Measurements from ENCODE around the gene TRRAP. TPM values are rescaled to one million over a fixed set of nuclear protein-coding genes. Genes with fewer than 3 reads are reported as not detected.

Gene TRRAP
- total RNA-seq, 1 donor from 2014 or later: 30.9 TPM

GRCh38 chr7:98982686-98983085, 104.4 kb downstream of the TRRAP start:
- no peak for DNase-seq (ENCODE audit: low spot score)

GRCh38 chr7:98984126-98984525, 105.8 kb downstream of the TRRAP start:
- peak; percentile 65 for DNase-seq (ENCODE audit: low spot score)

GRCh38 chr7:98985406-98985805, 107.1 kb downstream of the TRRAP start:
- peak; percentile 24 for DNase-seq (ENCODE audit: low spot score)

- DNase-seq (ENCODE audit: low spot score): no peak
Measured at GRCh38 chr7:98985945-98986344, 107.6 kb downstream of the TRRAP start.

GRCh38 chr7:98988641-98989040, 110.3 kb downstream of the TRRAP start:
- peak; percentile 49 for DNase-seq (ENCODE audit: low spot score)

GRCh38 chr7:98990356-98990755, 112.0 kb downstream of the TRRAP start:
- DNase-seq (ENCODE audit: low spot score): peak; percentile 37

- peak; percentile 53 for DNase-seq (ENCODE audit: low spot score)
Measured at GRCh38 chr7:98991141-98991540, 112.8 kb downstream of the TRRAP start.

- peak; percentile 76 for DNase-seq (ENCODE audit: low spot score)
Measured at GRCh38 chr7:98992076-98992475, 113.7 kb downstream of the TRRAP start.

GRCh38 chr7:98993024-98993897, 114.9 kb downstream of the TRRAP start:
- peak; percentile 60 for DNase-seq (ENCODE audit: low spot score)

GRCh38 chr7:98994046-98994944, 116.0 kb downstream of the TRRAP start:
- DNase-seq (ENCODE audit: low spot score): peak; percentile 60

GRCh38 chr7:98995111-98995510, 116.8 kb downstream of the TRRAP start:
- peak; percentile 81 for DNase-seq (ENCODE audit: low spot score)

GRCh38 chr7:98995523-98996149, 117.3 kb downstream of the TRRAP start:
- DNase-seq (ENCODE audit: low spot score): peak; percentile 69

GRCh38 chr7:98996150-98996552, 117.8 kb downstream of the TRRAP start:
- no peak for DNase-seq (ENCODE audit: low spot score)

- no peak for DNase-seq (ENCODE audit: low spot score)
Measured at GRCh38 chr7:98997846-98998245, 119.5 kb downstream of the TRRAP start.

GRCh38 chr7:98998821-98999725, 120.7 kb downstream of the TRRAP start:
- DNase-seq (ENCODE audit: low spot score): peak; percentile 47

- DNase-seq (ENCODE audit: low spot score): peak; percentile 75
Measured at GRCh38 chr7:99000196-99000903, 122.0 kb downstream of the TRRAP start.

- peak; percentile 79 for DNase-seq (ENCODE audit: low spot score)
Measured at GRCh38 chr7:99000904-99001465, 122.7 kb downstream of the TRRAP start.

GRCh38 chr7:99001482-99002147, 123.3 kb downstream of the TRRAP start:
- no peak for DNase-seq (ENCODE audit: low spot score)

All from mesenteric fat pad (tissue), 1 donor.